Stimulated activated CD8-positive, alpha-beta memory T cell treated with anti-CD3 and anti-CD28 coated beads, Interleukin-12 subunit alpha, Interleukin-12 subunit beta, amount 100 ng/mL, for 24 hours (primary cell): ENCODE results near the gene WDR7.

Experiments
- DNase-seq: peaks from one replicate; pipeline ENCODE4 v3.0.0-alpha.2; 2020; ENCODE audit errors: extremely low read depth

The WDR7 gene

GRCh38 chr18:56889621-56890020 is 238.5 kb downstream of the WDR7 start:
- no peak for DNase-seq

GRCh38 chr18:56890632-56891031 is 239.5 kb downstream of the WDR7 start:
- no peak for DNase-seq

- no peak for DNase-seq
Measured at GRCh38 chr18:56891116-56891515, 240.0 kb downstream of the WDR7 start.

- DNase-seq, result no peak
Measured at GRCh38 chr18:56891870-56892269, 240.7 kb downstream of the WDR7 start.

- no peak for DNase-seq
Measured at GRCh38 chr18:56897122-56897521, 246.0 kb downstream of the WDR7 start.

GRCh38 chr18:56899660-56900059 is 248.5 kb downstream of the WDR7 start:
- no peak for DNase-seq

- no peak for DNase-seq
Measured at GRCh38 chr18:56900195-56901094, 249.3 kb downstream of the WDR7 start.

GRCh38 chr18:56901919-56902318 is 250.8 kb downstream of the WDR7 start:
- DNase-seq, result no peak

- no peak for DNase-seq
Measured at GRCh38 chr18:56902653-56903052, 251.5 kb downstream of the WDR7 start.

GRCh38 chr18:56903686-56904085 is 252.5 kb downstream of the WDR7 start:
- DNase-seq, result no peak

GRCh38 chr18:56907771-56908170 is 256.6 kb downstream of the WDR7 start:
- DNase-seq, result no peak

- no peak for DNase-seq
Measured at GRCh38 chr18:56910237-56910636, 259.1 kb downstream of the WDR7 start.

GRCh38 chr18:56910967-56911366 is 259.8 kb downstream of the WDR7 start:
- no peak for DNase-seq

GRCh38 chr18:56913941-56914340 is 262.8 kb downstream of the WDR7 start:
- DNase-seq, result no peak

GRCh38 chr18:56919190-56919589 is 268.0 kb downstream of the WDR7 start:
- no peak for DNase-seq

GRCh38 chr18:56921896-56922480 is 270.8 kb downstream of the WDR7 start:
- DNase-seq, result no peak

- DNase-seq, result no peak
Measured at GRCh38 chr18:56926734-56927133, 275.6 kb downstream of the WDR7 start.

- DNase-seq, result no peak
Measured at GRCh38 chr18:56927786-56928185, 276.6 kb downstream of the WDR7 start.

- DNase-seq, result no peak
Measured at GRCh38 chr18:56929886-56930285, 278.7 kb downstream of the WDR7 start.

- DNase-seq, result no peak
Measured at GRCh38 chr18:56933472-56933871, 282.3 kb downstream of the WDR7 start.

GRCh38 chr18:56934131-56934530 is 283.0 kb downstream of the WDR7 start:
- no peak for DNase-seq

- DNase-seq, result no peak
Measured at GRCh38 chr18:56934906-56935305, 283.7 kb downstream of the WDR7 start.

GRCh38 chr18:56935434-56936040 is 284.4 kb downstream of the WDR7 start:
- no peak for DNase-seq
